ENCODE measurements around the gene SMG6.

- TF ChIP-seq CTCF (IDR thresholded peaks at IDR 0.05) (no peak), ZFX (IDR thresholded peaks at IDR 0.05; ENCODE audit: borderline replicate concordance) (no peak)
These were observed 47.7 kb upstream of the SMG6 start for GRCh38 chr17:2351269-2351668.

All from 22Rv1 (cell line).